K562 (cell line): ENCODE data around the gene DGKA. TPM values are rescaled to one million over a fixed set of nuclear protein-coding genes. Genes with fewer than 3 reads are reported as not detected.

Experiments used
- BCOR ChIP-seq: fragments of 450-650 bp; IDR thresholded peaks from 2 replicates; pipeline ENCODE4 v1.6.1; 2016
- CHD4 ChIP-seq: fragments of 200-600 bp; sonication (generic); IDR thresholded peaks from 3 replicates; pipeline ENCODE4 v1.6.1; 2012; ENCODE audit warnings: low read depth, mild to moderate bottlenecking, mixed read lengths, low read length, inconsistent platforms; ENCODE audit not compliant: insufficient read depth, insufficient replicate concordance, poor library complexity, severe bottlenecking
- DPF2 ChIP-seq: fragments of 450-650 bp; IDR thresholded peaks from 2 replicates; pipeline ENCODE4 v1.6.1; 2016
- NFATC3 ChIP-seq: fragments of 450-650 bp; IDR thresholded peaks from 2 replicates; pipeline ENCODE4 v1.6.1; 2017; ENCODE audit warnings: mild to moderate bottlenecking
- RAD51 ChIP-seq: fragments of 450-650 bp; IDR thresholded peaks from 2 replicates; pipeline ENCODE4 v1.7.1; 2016; ENCODE audit warnings: low read depth, mild to moderate bottlenecking, borderline replicate concordance
- REST ChIP-seq, 2 experiments: fragments of 450-650 bp; formaldehyde crosslinking in 1 of 2; IDR thresholded peaks; 2 replicates each; pipeline versions ENCODE4 v1.4.0 to v1.6.1; 2014 to 2020; ENCODE audit warnings: mild to moderate bottlenecking in 2 of 2, borderline replicate concordance in 1 of 2, low read depth in 1 of 2
- SFPQ ChIP-seq: fragments of 200-400 bp; formaldehyde crosslinking; IDR thresholded peaks from 2 replicates; pipeline ENCODE4 v1.6.1; 2017; ENCODE audit warnings: mild to moderate bottlenecking, low read depth, low read length, moderate library complexity
- XRCC5 ChIP-seq: fragments of 200-400 bp; formaldehyde crosslinking; IDR thresholded peaks from 2 replicates; pipeline ENCODE4 v1.6.1; 2017; ENCODE audit warnings: low read depth, mild to moderate bottlenecking, low read length
- ZBTB11 ChIP-seq, 3 experiments: fragments of 200-800 bp in 1 of 3; fragments of 250-450 bp in 1 of 3; fragments of 450-650 bp in 1 of 3; sonication (Bioruptor Pico) in 1 of 3; sonication (Bioruptor generic) in 1 of 3; formaldehyde crosslinking in 1 of 3; IDR thresholded peaks; 2 replicates each; pipeline versions ENCODE4 v1.6.1 to v1.8.0; 2016 to 2022; ENCODE audit warnings: mild to moderate bottlenecking in 2 of 3, missing genetic modification characterization in 2 of 3, missing compliant biosample characterization in 1 of 3, moderate library complexity in 1 of 3
- ZNF263 ChIP-seq: sonication (generic); formaldehyde crosslinking; IDR thresholded peaks from 2 replicates; pipeline ENCODE4 v1.8.0; 2022; ENCODE audit warnings: mild to moderate bottlenecking, missing genetic modification reagents, borderline replicate concordance
- ZSCAN29 ChIP-seq: fragments of 450-650 bp; IDR thresholded peaks from 2 replicates; pipeline ENCODE4 v1.6.1; 2017
- polyA plus RNA-seq, 8 experiments: library from polyadenylated mRNA; depleted of rRNA in 4 of 8; stranded (reverse) in 5 of 8; unstranded in 3 of 8; fragments of >200 nt; fragmentation: Nextera tagmentation in 2 of 8; fragmentation: Illumina TruSeq in 1 of 8; extraction: Ambion mirVana in 2 of 8; extraction: Trizol in 1 of 8; gene quantifications; 2 replicates each; pipeline versions ENCODE4 v1.2.1 to v1.2.3, GENCODE V29; 2011 to 2014; ENCODE audit warnings: inconsistent platforms in 1 of 8, missing spikeins in 1 of 8
- total RNA-seq, 7 experiments: library from RNA; depleted of rRNA in 6 of 7; stranded (reverse); fragments of >200 nt in 6 of 7; fragmentation: Illumina TruSeq in 2 of 7; extraction: Trizol in 2 of 7; gene quantifications; 2 replicates each; pipeline versions ENCODE4 v1.2.1 to v1.2.3, GENCODE V29; 2011 to 2021; ENCODE audit warnings: low replicate concordance in 1 of 7

The DGKA gene
- total and polyA plus RNA-seq, 9 of the 15 experiments (the other 6 are each of a cell fraction or from before 2014, with no cell fraction given), result 3.4 to 12.4 (median 6.2) TPM

GRCh38 chr12:55996201-55996714 lies 65.3 kb downstream of the DGKA start (continued):
- TF ChIP-seq REST (IDR thresholded peaks at IDR 0.05; ENCODE audit: borderline replicate concordance) (peak; percentile 74), REST (CRISPR knock-in tag; IDR thresholded peaks at IDR 0.05; ENCODE audit: low read depth) (no peak), BCOR (peak; percentile 98), CHD4 (no peak), ZNF263 (CRISPR knock-in tag) (peak; percentile 27; the same call in 1 of the 2 replicates), XRCC5 (0 out of 2 replicates have a peak, but pooled peaks have one; percentile 37), ZSCAN29 (0 out of 2 replicates have a peak, but pooled peaks have one; percentile 31), SFPQ (no peak), DPF2 (peak; percentile 69), ZBTB11 (CRISPR knock-in tag; IDR thresholded peaks at IDR 0.05) (0 out of 6 replicates have a peak, but pooled peaks of 1 of the 3 experiments have one; percentile 7), NFATC3 (peak; percentile 73; the same call in 1 of the 2 replicates), RAD51 (0 out of 2 replicates have a peak, but pooled peaks have one; percentile 19)
